Astrocyte (in vitro differentiated cells and primary cell): ENCODE results near the gene SEMA3A. TPM values are rescaled to one million over a fixed set of nuclear protein-coding genes. Genes with fewer than 3 reads are reported as not detected.

Experiments used
- DNase-seq: peaks from one replicate; pipeline ENCODE4 v3.0.0-alpha.2; 2010; ENCODE audit warnings: low read depth
- FAIRE-seq: peaks from 2 replicates; lab custom pipeline; 2011; peaks lifted over from hg19 to GRCh38; lab: Jason Lieb, UNC
- H2AFZ ChIP-seq: 2 replicates; pipeline ENCODE4 v1.6.0; 2012; ENCODE audit warnings: low read depth, low read length, inconsistent platforms
- H3K27ac ChIP-seq: 2 replicates; pipeline ENCODE4 v1.5.1; 2011; ENCODE audit warnings: low read depth, low read length, inconsistent platforms
- H3K27me3 ChIP-seq: 2 replicates; pipeline ENCODE4 v1.6.0; 2011; ENCODE audit warnings: low read length, inconsistent platforms; ENCODE audit not compliant: insufficient read depth
- H3K36me3 ChIP-seq: 2 replicates; pipeline ENCODE4 v1.5.1; 2011; ENCODE audit warnings: low read length, inconsistent platforms; ENCODE audit not compliant: insufficient read depth
- H3K4me1 ChIP-seq: 2 replicates; pipeline ENCODE4 v1.5.1; 2011; ENCODE audit warnings: low read length, inconsistent platforms; ENCODE audit not compliant: insufficient read depth
- H3K4me2 ChIP-seq: 2 replicates; pipeline ENCODE4 v1.6.0; 2012; ENCODE audit warnings: low read length, inconsistent platforms
- H3K4me3 ChIP-seq: 2 replicates; pipeline ENCODE4 v1.5.1; 2011; ENCODE audit warnings: low read depth, mild to moderate bottlenecking, low read length, inconsistent platforms; ENCODE audit not compliant: insufficient read depth
- H3K79me2 ChIP-seq: 2 replicates; pipeline ENCODE4 v1.6.0; 2012; ENCODE audit warnings: mild to moderate bottlenecking, low read length, inconsistent platforms; ENCODE audit not compliant: insufficient read depth
- H3K9ac ChIP-seq: 2 replicates; pipeline ENCODE4 v1.6.0; 2012; ENCODE audit warnings: mild to moderate bottlenecking, low read length, inconsistent platforms
- H3K9me3 ChIP-seq: 2 replicates; pipeline ENCODE4 v1.5.1; 2012; ENCODE audit warnings: low read depth, mild to moderate bottlenecking, low read length, inconsistent platforms; ENCODE audit not compliant: insufficient read depth
- H4K20me1 ChIP-seq: 2 replicates; pipeline ENCODE4 v1.6.0; 2012; ENCODE audit warnings: low read length, inconsistent platforms; ENCODE audit not compliant: insufficient read depth
- H3K27ac Mint-ChIP-seq: one replicate; pipeline ENCODE4 v1.8.0; 2021; ENCODE audit warnings: mild to moderate bottlenecking, mixed read lengths; ENCODE audit not compliant: unreplicated experiment
- H3K27me3 Mint-ChIP-seq: one replicate; pipeline ENCODE4 v1.8.0; 2021; ENCODE audit warnings: low read depth, mixed read lengths; ENCODE audit not compliant: unreplicated experiment
- H3K36me3 Mint-ChIP-seq: one replicate; pipeline ENCODE4 v1.8.0; 2021; ENCODE audit warnings: low read depth, mixed read lengths; ENCODE audit not compliant: unreplicated experiment
- H3K4me1 Mint-ChIP-seq: one replicate; pipeline ENCODE4 v1.8.0; 2021; ENCODE audit warnings: low read depth, mixed read lengths; ENCODE audit not compliant: unreplicated experiment
- H3K4me3 Mint-ChIP-seq: one replicate; pipeline ENCODE4 v1.8.0; 2021; ENCODE audit warnings: mild to moderate bottlenecking, moderate library complexity, mixed read lengths; ENCODE audit not compliant: unreplicated experiment
- H3K9me3 Mint-ChIP-seq: one replicate; pipeline ENCODE4 v1.8.0; 2021; ENCODE audit warnings: mild to moderate bottlenecking, mixed read lengths; ENCODE audit not compliant: unreplicated experiment
- EZH2 ChIP-seq: IDR thresholded peaks from 2 replicates; pipeline ENCODE4 v1.6.1; 2012; ENCODE audit warnings: mild to moderate bottlenecking, low read length, inconsistent platforms; ENCODE audit not compliant: insufficient read depth
- total RNA-seq: library from RNA; stranded (reverse); gene quantifications from 2 replicates; pipeline ENCODE4 v1.2.1, GENCODE V29; 2021
- TF ChIP-seq, protein P1 (sequence below): IDR thresholded peaks from 2 replicates; pipeline ENCODE4 v1.5.1; 2011; ENCODE audit warnings: low read depth, mild to moderate bottlenecking, inconsistent platforms, low read length, moderate library complexity; ENCODE audit not compliant: insufficient read depth

Gene SEMA3A
- total RNA-seq, 1 donor from 2014 or later, result 31.3 TPM

DNA sequence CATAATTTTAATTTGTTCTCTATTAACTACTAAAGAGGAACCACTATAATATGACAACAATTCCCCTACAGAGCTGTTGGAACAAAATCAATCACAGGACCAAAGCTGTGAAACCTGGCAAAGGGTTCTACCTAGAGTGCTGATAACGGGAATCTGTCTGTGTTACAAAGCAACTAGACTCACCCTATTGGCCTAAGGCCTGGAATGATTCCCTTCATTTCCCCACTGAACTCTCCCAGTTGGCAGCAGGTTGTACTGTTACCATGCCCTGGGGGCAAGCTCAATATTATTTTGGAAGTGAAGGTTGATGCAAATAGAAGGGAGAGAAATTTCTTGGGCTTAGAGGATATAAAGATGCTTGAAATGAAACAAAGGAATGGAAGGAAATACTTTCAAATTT lies 81.8 kb downstream of the SEMA3A start:
- no peaks in the 10 kb centered on the region for H3K36me3 ChIP-seq
- H3K4me3 Mint-ChIP-seq, result no peak overlapping the region
- H3K9ac ChIP-seq, result no peak overlapping the region
- DNase-seq (no peak), FAIRE-seq (no peak)
- H3K9me3 ChIP-seq, result no peaks in the 10 kb centered on the region
- H3K9me3 Mint-ChIP-seq, result no peaks in the 10 kb centered on the region
- H3K4me3 ChIP-seq, result no peak overlapping the region
- no peaks in the 10 kb centered on the region for H4K20me1 ChIP-seq
- peaks cover 4% of the 10 kb centered on the region for H3K36me3 Mint-ChIP-seq
- TF ChIP-seq, protein P1, sequence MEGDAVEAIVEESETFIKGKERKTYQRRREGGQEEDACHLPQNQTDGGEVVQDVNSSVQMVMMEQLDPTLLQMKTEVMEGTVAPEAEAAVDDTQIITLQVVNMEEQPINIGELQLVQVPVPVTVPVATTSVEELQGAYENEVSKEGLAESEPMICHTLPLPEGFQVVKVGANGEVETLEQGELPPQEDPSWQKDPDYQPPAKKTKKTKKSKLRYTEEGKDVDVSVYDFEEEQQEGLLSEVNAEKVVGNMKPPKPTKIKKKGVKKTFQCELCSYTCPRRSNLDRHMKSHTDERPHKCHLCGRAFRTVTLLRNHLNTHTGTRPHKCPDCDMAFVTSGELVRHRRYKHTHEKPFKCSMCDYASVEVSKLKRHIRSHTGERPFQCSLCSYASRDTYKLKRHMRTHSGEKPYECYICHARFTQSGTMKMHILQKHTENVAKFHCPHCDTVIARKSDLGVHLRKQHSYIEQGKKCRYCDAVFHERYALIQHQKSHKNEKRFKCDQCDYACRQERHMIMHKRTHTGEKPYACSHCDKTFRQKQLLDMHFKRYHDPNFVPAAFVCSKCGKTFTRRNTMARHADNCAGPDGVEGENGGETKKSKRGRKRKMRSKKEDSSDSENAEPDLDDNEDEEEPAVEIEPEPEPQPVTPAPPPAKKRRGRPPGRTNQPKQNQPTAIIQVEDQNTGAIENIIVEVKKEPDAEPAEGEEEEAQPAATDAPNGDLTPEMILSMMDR, result no peak
- TF ChIP-seq EZH2, result no peak
- peak overlapping the region; percentile 48 for H3K4me2 ChIP-seq
- peaks cover 21% of the 10 kb centered on the region for H3K4me1 ChIP-seq
- no peak overlapping the region for H3K27ac Mint-ChIP-seq
- no peaks in the 10 kb centered on the region for H3K79me2 ChIP-seq
- no peak overlapping the region for H3K27ac ChIP-seq
- no peaks in the 10 kb centered on the region for H3K27me3 ChIP-seq
- H3K27me3 Mint-ChIP-seq, result no peaks in the 10 kb centered on the region
- H2AFZ ChIP-seq, result no peak overlapping the region
- peaks cover 16% of the 10 kb centered on the region for H3K4me1 Mint-ChIP-seq

DNA sequence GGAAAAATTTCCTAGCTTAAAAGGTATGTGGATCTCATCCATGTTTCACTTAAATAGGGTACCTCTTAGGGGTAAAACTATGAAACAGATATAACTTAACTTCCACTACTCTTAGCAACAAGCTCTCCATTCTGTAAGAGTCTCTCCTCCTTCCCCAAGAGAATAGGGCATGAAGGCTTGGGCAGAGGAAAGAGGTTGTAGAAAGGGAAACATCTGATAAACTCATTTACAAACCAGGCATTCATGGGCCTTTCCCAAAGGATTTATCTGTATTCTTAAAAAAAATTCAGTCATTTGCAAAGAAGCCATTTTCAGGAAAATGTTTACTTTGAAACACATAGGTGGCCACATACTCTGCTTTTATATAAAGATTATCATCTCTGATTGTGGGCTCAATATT lies 82.7 kb downstream of the SEMA3A start:
- no peak overlapping the region for H3K4me2 ChIP-seq
- H3K9me3 ChIP-seq, result no peaks in the 10 kb centered on the region
- TF ChIP-seq, protein P1, result no peak
- TF ChIP-seq EZH2, result no peak
- no peaks in the 10 kb centered on the region for H4K20me1 ChIP-seq
- H3K4me1 ChIP-seq, result peaks cover 21% of the 10 kb centered on the region
- Mint-ChIP-seq H3K9me3 (no peaks in the 10 kb centered on the region), H3K27ac (no peak overlapping the region), H3K36me3 (peaks cover 4% of the 10 kb centered on the region), H3K4me1 (peaks cover 16% of the 10 kb centered on the region), H3K27me3 (no peaks in the 10 kb centered on the region), H3K4me3 (no peak overlapping the region)
- H3K36me3 ChIP-seq, result no peaks in the 10 kb centered on the region
- no peak overlapping the region for H2AFZ ChIP-seq
- H3K27me3 ChIP-seq, result no peaks in the 10 kb centered on the region
- H3K4me3 ChIP-seq, result no peak overlapping the region
- H3K79me2 ChIP-seq, result no peaks in the 10 kb centered on the region
- no peak for DNase-seq
- no peak overlapping the region for H3K27ac ChIP-seq
- no peak for FAIRE-seq
- H3K9ac ChIP-seq, result no peak overlapping the region

DNA sequence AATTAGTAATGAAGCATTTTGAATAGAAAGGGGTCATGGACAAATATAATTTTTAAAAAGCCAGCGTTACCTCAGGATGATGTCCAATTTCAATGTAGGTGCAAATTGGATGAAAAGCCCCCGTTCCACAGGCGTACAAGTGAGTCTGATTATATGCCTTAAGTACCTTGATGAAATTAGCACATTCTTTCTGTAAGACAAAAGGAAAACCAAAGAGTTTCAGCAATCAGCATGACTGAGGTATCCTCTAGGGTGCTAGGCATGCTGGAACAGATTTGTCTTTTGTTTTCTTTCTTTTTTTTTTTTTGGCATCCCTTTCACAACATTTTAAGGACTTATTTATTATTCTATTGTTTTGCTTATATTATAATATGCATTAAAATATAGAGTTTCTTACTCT lies 84.2 kb downstream of the SEMA3A start:
- no peaks in the 10 kb centered on the region for H3K27me3 Mint-ChIP-seq
- H3K9ac ChIP-seq, result no peak overlapping the region
- peaks cover 4% of the 10 kb centered on the region for H3K36me3 Mint-ChIP-seq
- peaks cover 21% of the 10 kb centered on the region for H3K4me1 ChIP-seq
- no peak overlapping the region for H3K4me3 ChIP-seq
- no peaks in the 10 kb centered on the region for H3K9me3 ChIP-seq
- no peak overlapping the region for H3K4me3 Mint-ChIP-seq
- DNase-seq (no peak), FAIRE-seq (no peak)
- H3K9me3 Mint-ChIP-seq, result no peaks in the 10 kb centered on the region
- H3K27ac ChIP-seq, result no peak overlapping the region
- no peak overlapping the region for H3K27ac Mint-ChIP-seq
- H3K79me2 ChIP-seq, result no peaks in the 10 kb centered on the region
- no peak for TF ChIP-seq EZH2
- no peaks in the 10 kb centered on the region for H3K27me3 ChIP-seq
- no peak overlapping the region for H3K4me2 ChIP-seq
- H3K4me1 Mint-ChIP-seq, result peaks cover 16% of the 10 kb centered on the region
- no peaks in the 10 kb centered on the region for H4K20me1 ChIP-seq
- no peaks in the 10 kb centered on the region for H3K36me3 ChIP-seq
- H2AFZ ChIP-seq, result no peak overlapping the region
